BE2C (cell line): ENCODE results near the gene CACNA2D3.

ENCODE experiments used
- DNase-seq: peaks from one replicate; pipeline ENCODE4 v3.0.0-alpha.2; 2020
- H3K27me3 ChIP-seq: fragments of 250-450 bp; sonication (Bioruptor Pico); 2 replicates; pipeline ENCODE4 v1.5.1; 2020; ENCODE audit warnings: mild to moderate bottlenecking
- H3K36me3 ChIP-seq: fragments of 250-450 bp; sonication (Bioruptor Pico); 2 replicates; pipeline ENCODE4 v1.5.1; 2020; ENCODE audit warnings: mild to moderate bottlenecking
- H3K4me1 ChIP-seq: fragments of 250-450 bp; sonication (Bioruptor Pico); 2 replicates; pipeline ENCODE4 v1.5.1; 2020
- H3K4me3 ChIP-seq: 2 replicates; pipeline ENCODE4 v1.5.1; 2011; ENCODE audit warnings: low read depth, low read length
- H3K9me3 ChIP-seq: fragments of 250-450 bp; sonication (Bioruptor Pico); 2 replicates; pipeline ENCODE4 v1.5.1; 2020
- TF ChIP-seq, protein P1 (sequence below): IDR thresholded peaks from 2 replicates; pipeline ENCODE4 v1.5.1; 2012; ENCODE audit warnings: mild to moderate bottlenecking, low read depth, low read length

Gene CACNA2D3

DNA sequence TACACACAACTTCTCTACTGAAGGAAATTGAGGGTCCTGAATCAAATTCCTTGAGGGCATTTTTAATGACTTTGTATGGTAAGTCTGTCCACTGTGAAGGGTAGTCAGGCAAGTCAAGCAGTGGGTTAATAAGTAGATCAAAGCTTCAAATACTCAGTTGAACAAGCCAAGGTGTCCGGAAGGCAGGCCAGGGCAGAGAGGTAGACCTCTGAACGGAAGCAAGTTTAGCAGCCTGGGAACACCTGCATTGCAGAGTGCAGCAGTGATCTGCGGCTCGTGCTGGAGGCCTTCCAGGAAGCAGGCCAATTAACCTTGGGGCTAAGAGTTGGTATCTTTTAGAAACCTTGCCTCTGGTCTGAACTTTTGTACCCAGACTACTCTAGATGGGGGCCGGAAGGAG, 661.7 kb downstream of the CACNA2D3 start:
- Histone ChIP-seq H3K36me3 (no peaks in the 10 kb centered on the region), H3K4me3 (no peak overlapping the region), H3K4me1 (no peaks in the 10 kb centered on the region), H3K27me3 (no peaks in the 10 kb centered on the region), H3K9me3 (no peaks in the 10 kb centered on the region)
- no peak for DNase-seq
- TF ChIP-seq, protein P1, sequence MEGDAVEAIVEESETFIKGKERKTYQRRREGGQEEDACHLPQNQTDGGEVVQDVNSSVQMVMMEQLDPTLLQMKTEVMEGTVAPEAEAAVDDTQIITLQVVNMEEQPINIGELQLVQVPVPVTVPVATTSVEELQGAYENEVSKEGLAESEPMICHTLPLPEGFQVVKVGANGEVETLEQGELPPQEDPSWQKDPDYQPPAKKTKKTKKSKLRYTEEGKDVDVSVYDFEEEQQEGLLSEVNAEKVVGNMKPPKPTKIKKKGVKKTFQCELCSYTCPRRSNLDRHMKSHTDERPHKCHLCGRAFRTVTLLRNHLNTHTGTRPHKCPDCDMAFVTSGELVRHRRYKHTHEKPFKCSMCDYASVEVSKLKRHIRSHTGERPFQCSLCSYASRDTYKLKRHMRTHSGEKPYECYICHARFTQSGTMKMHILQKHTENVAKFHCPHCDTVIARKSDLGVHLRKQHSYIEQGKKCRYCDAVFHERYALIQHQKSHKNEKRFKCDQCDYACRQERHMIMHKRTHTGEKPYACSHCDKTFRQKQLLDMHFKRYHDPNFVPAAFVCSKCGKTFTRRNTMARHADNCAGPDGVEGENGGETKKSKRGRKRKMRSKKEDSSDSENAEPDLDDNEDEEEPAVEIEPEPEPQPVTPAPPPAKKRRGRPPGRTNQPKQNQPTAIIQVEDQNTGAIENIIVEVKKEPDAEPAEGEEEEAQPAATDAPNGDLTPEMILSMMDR = no peak

DNA sequence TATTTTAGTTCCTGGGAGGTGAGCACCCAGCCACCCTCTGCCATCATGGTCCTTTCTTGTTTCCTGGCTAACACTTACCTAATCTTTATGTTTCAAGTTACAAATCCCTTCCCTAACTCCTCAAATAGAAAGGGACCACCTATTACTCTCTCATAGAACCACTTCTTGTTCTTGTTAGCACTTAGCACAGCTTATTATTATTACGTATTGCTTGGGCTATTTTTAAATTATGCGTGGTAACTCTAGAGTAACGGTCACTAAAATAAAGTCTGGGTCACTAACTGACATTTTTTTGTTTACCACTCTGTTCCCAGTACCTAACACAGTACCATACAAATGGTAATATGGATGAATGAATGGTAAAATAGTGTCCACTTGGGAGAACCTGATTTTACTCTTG, 663.6 kb downstream of the CACNA2D3 start:
- Histone ChIP-seq H3K4me1 (no peaks in the 10 kb centered on the region), H3K27me3 (no peaks in the 10 kb centered on the region), H3K36me3 (no peaks in the 10 kb centered on the region), H3K9me3 (no peaks in the 10 kb centered on the region), H3K4me3 (no peak overlapping the region)
- TF ChIP-seq, protein P1 = no peak
- no peak for DNase-seq

DNA sequence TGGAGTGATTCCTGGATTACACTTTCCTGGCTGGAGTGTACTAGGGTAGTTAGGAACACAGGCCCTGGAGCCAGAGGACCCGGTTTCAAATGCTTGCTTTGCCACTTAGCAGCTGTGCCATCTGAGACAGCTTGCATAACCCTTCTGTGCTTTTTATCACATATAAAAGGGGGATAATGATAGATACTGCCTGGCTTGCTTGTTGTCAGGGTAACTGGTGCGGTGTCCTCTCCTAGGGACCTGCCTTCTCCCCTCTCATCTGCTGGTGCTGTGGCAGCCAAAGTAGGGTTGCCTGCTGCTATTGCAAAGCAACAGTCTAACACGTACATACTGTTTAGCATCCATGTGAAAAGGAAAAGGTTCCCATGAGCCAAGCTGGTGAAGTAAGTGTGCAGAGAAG, 667.7 kb downstream of the CACNA2D3 start:
- Histone ChIP-seq H3K4me3 (no peak overlapping the region), H3K9me3 (no peaks in the 10 kb centered on the region), H3K4me1 (no peaks in the 10 kb centered on the region; the same call in 1 of the 2 replicates), H3K36me3 (no peaks in the 10 kb centered on the region), H3K27me3 (no peaks in the 10 kb centered on the region)
- no peak for DNase-seq
- TF ChIP-seq, protein P1 = no peak

DNA sequence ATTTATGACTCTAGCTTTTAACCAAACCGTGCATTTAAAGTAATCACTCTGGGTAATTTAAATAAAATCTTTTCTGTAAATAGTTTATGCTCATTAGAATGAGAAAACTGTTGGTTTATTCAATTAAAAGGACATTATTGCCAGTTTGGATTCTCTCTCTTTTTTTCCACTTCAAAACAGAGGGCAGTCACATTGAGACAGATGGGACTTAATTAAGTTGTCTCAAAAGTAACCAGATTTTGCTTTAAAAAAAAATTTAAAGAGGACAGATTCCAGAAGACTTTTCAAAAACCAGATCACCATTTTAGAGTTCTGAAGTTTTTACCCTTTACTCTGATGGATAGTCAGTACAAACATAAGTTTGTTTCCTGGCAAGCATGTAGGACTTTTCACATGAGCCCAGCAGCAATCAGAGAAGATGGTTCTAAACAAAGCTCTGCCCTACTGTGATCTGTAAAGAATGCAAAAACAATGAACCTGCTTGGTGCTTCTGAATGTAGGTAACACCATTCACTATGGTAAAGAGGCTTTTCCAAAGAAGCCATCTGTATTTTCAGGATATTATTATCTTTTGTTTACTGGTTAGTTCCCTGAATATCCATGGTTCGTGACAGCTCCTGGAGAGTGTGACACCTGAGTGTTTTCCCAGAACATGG, 669.3 kb downstream of the CACNA2D3 start:
- no peaks in the 10 kb centered on the region for H3K36me3 ChIP-seq
- no peak overlapping the region for H3K4me3 ChIP-seq
- H3K9me3 ChIP-seq = no peaks in the 10 kb centered on the region
- DNase-seq = no peak
- no peaks in the 10 kb centered on the region; the same call in 1 of the 2 replicates for H3K4me1 ChIP-seq
- no peaks in the 10 kb centered on the region for H3K27me3 ChIP-seq
- TF ChIP-seq, protein P1 = no peak

DNA sequence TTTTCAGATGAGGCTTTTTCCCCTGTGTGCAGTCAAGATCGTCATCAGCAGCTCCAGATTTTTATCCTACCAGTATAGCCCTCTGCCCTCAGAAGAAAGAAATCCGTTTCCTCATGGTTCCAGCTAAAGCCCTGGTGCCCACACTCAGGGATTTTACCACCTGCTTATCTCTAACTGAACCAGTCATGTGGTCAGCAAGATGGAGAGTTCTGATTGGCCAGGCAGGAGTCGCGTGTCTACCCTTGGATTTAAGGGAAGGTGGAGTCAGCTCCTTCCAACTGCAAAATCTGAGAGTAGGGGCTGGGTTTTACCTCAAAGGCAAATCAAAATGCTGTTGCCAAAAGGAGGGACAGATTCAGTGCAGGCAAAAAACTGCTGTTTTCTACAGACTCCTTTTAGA, 670.2 kb downstream of the CACNA2D3 start:
- H3K27me3 ChIP-seq = no peaks in the 10 kb centered on the region
- H3K4me1 ChIP-seq = no peaks in the 10 kb centered on the region; the same call in 1 of the 2 replicates
- TF ChIP-seq, protein P1 = no peak
- DNase-seq = no peak
- H3K36me3 ChIP-seq = no peaks in the 10 kb centered on the region
- H3K9me3 ChIP-seq = no peaks in the 10 kb centered on the region
- H3K4me3 ChIP-seq = no peak overlapping the region

DNA sequence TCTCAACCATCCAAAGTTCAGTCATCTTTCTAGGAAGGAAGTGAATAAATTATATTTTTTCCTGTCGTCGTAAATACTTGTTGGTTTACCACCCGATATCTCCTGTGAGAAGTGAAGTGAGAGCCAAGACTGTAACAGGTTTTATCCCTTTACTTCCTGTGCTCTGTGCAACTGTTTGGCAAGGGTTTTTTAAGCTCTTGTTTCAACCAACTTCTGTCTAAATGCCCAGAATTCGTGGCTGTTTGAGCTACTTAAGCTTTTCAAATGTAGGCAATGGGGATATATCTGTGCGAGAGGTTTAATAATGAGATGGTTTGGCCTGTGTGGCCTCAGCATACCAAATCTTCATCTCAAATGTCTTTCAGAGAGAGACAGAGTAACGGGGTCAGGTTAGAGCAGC, 670.8 kb downstream of the CACNA2D3 start:
- TF ChIP-seq, protein P1 = no peak
- no peak for DNase-seq
- no peaks in the 10 kb centered on the region for H3K9me3 ChIP-seq
- no peaks in the 10 kb centered on the region for H3K36me3 ChIP-seq
- H3K4me3 ChIP-seq = no peak overlapping the region
- H3K27me3 ChIP-seq = no peaks in the 10 kb centered on the region
- no peaks in the 10 kb centered on the region; the same call in 1 of the 2 replicates for H3K4me1 ChIP-seq
